Activated T-cell treated with anti-CD3 and anti-CD28 coated beads, Interleukin-2, amount 50 U/mL, for 24 hours (primary cell): ENCODE results near the gene KLF13.
A peak's percentile ranks its signal among the peaks of the same experiment; 100 is the strongest.

Experiments
- DNase-seq: peaks from one replicate; pipeline ENCODE4 v3.0.0-alpha.2; 2020
- H3K27ac Mint-ChIP-seq: 2 replicates; pipeline ENCODE4 v1.8.0; 2020; ENCODE audit warnings: mild to moderate bottlenecking, mixed read lengths
- H3K27me3 Mint-ChIP-seq: 2 replicates; pipeline ENCODE4 v1.8.0; 2020; ENCODE audit warnings: mixed read lengths
- H3K36me3 Mint-ChIP-seq: 2 replicates; pipeline ENCODE4 v1.8.0; 2020; ENCODE audit warnings: low read depth, mixed read lengths
- H3K4me1 Mint-ChIP-seq: 2 replicates; pipeline ENCODE4 v1.8.0; 2020; ENCODE audit warnings: low read depth, mixed read lengths
- H3K4me3 Mint-ChIP-seq: 2 replicates; pipeline ENCODE4 v1.8.0; 2020; ENCODE audit warnings: mild to moderate bottlenecking, moderate library complexity, mixed read lengths
- H3K9me3 Mint-ChIP-seq: 2 replicates; pipeline ENCODE4 v1.8.0; 2020; ENCODE audit warnings: mixed read lengths

The KLF13 gene

DNA sequence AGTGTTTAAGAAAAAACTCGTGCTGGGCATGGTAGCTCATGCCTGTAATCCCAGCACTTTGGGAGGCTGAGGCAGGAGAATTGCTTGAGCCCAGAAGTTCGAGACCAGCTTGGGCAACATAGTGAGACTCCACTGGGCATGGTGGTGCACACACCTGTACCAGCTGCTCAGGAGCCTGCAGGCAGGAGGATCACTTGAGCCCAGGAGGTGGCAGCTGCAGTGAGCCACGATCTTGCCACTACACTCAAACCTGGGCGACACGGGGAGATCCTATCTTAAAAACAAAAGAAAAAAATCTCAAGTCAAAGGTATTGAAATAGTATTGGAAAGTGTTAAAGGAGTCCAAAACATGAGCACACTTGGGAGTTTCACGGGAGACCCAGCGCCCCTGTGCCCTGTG is 14.0 kb downstream of the KLF13 start:
- peaks cover 97% of the 10 kb centered on the region for H3K4me1 Mint-ChIP-seq
- H3K27me3 Mint-ChIP-seq, result no peaks in the 10 kb centered on the region
- H3K9me3 Mint-ChIP-seq, result no peaks in the 10 kb centered on the region
- DNase-seq, result peak; percentile 32
- H3K4me3 Mint-ChIP-seq, result peak overlapping the region; percentile 4
- peaks cover 38% of the 10 kb centered on the region for H3K36me3 Mint-ChIP-seq
- H3K27ac Mint-ChIP-seq, result peak overlapping the region; percentile 98

DNA sequence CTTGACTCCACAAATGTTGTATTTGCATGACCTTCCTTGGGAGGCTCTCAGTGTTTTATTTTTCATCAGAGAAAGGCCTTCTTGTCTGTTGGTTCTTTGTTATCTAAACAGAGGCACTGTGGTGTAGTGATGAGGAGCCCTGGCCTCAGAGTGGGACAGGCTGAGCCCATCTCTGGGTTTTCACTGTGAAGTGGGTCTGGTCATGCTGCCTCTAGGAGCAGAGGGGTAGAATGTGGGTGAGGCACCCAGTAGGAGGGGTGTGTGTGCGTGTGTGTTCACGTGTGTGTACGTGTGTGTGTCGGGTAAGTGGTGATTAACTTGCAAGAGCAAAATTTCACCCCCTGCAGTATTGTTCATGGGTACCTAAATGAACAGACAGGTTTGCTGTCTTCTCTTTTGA is 14.4 kb downstream of the KLF13 start:
- no peaks in the 10 kb centered on the region for H3K9me3 Mint-ChIP-seq
- H3K27ac Mint-ChIP-seq, result peak overlapping the region; percentile 98
- H3K4me1 Mint-ChIP-seq, result peaks cover 97% of the 10 kb centered on the region
- H3K27me3 Mint-ChIP-seq, result no peaks in the 10 kb centered on the region
- H3K36me3 Mint-ChIP-seq, result peaks cover 43% of the 10 kb centered on the region
- peak overlapping the region; percentile 6 for H3K4me3 Mint-ChIP-seq
- DNase-seq, result peak; percentile 31

DNA sequence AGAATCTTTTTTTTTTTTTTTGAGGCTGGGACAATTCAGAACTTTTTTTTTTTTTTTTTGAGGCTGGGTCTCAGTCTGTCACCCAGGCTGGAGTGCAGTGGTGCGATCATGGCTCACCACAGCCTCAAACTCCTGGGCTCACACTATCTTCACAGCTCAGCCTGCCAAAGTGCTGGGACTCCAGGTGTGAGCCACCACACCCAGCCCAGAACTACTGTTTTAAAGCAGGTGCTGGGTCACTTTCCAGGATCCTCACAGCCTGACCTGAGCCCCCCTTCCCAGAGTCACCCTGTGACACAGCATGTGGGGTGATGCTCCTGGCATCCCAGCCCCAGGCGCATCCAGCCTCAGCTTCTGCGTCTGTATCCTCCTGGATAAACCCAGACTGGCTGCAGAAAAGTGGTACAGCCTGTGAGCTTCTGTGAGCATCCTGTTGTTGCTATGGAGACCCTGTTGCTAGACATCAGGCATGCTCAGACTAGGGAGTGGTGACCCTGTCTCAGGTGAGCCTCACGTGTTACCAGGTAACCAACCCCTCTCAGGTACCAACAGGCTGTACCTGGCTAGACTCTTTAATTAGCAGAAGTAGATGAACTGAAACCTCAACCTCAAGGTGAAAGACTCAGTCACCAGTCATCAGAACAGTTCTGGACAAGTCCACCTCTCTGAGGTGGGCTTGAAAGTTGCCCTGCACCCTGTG is 15.0 kb downstream of the KLF13 start:
- H3K27me3 Mint-ChIP-seq, result no peaks in the 10 kb centered on the region
- peak overlapping the region; percentile 98 for H3K27ac Mint-ChIP-seq
- peaks cover 97% of the 10 kb centered on the region for H3K4me1 Mint-ChIP-seq
- H3K9me3 Mint-ChIP-seq, result no peaks in the 10 kb centered on the region
- peaks cover 47% of the 10 kb centered on the region for H3K36me3 Mint-ChIP-seq
- peak; percentile 33 for DNase-seq
- H3K4me3 Mint-ChIP-seq, result peak overlapping the region; percentile 6

DNA sequence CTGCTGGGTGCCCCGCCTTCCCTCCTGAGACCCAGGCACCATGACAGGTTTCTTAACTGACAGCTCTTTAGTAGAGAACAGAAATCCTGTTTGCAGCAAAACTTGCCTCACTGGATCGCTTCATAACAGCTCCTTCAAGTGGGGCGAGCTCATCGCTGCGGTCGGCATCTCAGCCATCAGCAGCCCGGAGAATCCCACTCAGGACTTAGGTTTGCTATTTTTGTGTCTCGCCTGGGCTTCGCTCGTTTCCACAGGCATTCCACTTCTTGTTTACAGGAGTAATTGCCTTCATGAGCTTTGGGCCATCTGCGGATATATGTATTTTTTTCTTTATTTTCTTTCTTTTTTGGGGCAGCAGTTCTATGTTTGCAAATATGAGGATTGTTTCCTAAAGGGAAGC is 15.7 kb downstream of the KLF13 start:
- peak overlapping the region; percentile 72 for H3K4me3 Mint-ChIP-seq
- no peaks in the 10 kb centered on the region for H3K9me3 Mint-ChIP-seq
- peaks cover 54% of the 10 kb centered on the region for H3K36me3 Mint-ChIP-seq
- H3K27ac Mint-ChIP-seq, result peak overlapping the region; percentile 98
- no peaks in the 10 kb centered on the region for H3K27me3 Mint-ChIP-seq
- peak; percentile 34 for DNase-seq
- H3K4me1 Mint-ChIP-seq, result peaks cover 97% of the 10 kb centered on the region

DNA sequence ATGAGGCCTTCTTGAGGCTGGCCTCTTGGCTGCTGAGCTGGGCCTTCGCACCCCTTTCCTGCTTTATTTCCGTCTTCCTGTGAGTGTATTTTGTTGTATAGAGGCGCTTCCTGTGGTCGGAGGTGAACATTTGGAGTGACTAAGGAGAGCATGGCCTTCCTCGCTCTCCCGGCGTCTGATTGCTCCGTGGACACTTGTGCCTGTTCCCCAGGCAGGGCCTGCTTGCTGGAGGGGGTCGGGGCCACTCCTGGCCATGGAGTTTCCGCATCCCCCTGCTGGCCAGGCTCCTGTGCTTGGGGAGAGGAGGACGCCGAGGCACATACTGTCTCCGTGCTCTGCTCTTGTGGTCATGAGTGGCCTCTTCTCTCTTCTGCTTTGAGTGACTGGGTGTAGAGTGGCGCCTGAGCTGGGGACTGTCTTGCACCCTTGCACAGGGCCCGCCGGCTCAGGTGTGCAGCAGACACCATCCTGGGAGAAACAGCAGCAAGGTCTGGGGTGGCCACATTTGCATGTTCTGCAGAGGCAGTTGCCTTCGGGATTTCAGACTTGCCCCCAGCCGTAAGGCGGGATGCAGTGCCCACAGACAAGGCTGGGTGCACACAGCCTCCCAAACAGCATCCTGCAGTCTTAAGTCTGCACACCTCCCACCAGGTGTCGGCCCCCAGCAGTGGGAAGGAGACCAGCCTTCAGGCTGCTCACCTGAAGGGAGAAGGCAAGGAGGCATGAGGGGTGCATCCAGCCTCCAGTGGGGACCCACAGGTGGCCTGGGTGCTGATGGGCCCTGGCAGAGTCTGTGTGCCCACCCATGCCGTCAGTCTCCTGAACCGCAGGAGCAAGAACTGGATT is 16.4 kb downstream of the KLF13 start:
- Mint-ChIP-seq H3K4me3 (peak overlapping the region; percentile 72), H3K36me3 (peaks cover 60% of the 10 kb centered on the region), H3K4me1 (peaks cover 97% of the 10 kb centered on the region), H3K9me3 (no peaks in the 10 kb centered on the region), H3K27me3 (no peaks in the 10 kb centered on the region), H3K27ac (peak overlapping the region; percentile 98)
- peak; percentile 61 for DNase-seq

DNA sequence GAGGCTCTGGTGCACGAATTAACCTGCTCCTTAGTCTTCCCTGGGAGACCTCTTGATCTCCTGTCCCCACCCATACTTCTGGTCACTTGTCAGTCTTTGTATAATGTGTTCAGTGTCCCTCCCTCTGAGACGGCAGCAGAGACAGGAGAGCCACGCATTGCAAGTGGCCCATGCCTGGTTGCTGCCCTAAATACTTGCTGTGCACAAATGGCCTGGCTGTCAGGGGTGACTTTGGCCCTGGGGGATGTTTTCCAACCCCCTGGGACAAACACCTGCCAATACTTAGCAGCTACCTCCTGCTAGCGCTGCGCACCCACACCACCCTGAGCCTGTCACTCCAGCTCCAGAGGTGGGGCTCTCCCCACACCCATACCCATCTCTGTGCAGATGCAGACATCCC is 17.2 kb downstream of the KLF13 start:
- Mint-ChIP-seq H3K4me3 (peak overlapping the region; percentile 72), H3K36me3 (peaks cover 66% of the 10 kb centered on the region), H3K9me3 (no peaks in the 10 kb centered on the region), H3K27me3 (no peaks in the 10 kb centered on the region), H3K4me1 (peaks cover 97% of the 10 kb centered on the region), H3K27ac (peak overlapping the region; percentile 98)
- no peak for DNase-seq

DNA sequence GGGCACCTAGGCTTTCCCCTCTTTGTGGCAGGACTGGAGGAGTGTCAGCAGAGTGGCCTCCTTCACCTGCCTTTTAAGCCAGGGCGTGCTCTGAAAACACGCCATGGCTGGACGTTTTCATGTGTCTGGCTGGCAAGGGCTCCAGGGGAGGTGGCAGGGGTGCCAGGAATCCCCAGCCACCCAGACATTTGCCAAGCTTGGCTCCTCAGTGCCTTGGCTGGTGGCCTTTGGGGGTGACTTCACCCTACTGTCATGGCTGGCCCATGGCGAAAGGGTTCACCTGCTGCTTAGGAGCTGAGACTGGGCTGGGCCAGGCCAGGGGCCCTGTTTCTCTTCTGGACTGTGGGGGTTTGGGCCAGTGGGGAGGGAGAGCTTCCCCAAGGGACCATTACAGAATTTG is 17.6 kb downstream of the KLF13 start:
- Mint-ChIP-seq H3K36me3 (peaks cover 69% of the 10 kb centered on the region), H3K27me3 (no peaks in the 10 kb centered on the region), H3K27ac (peak overlapping the region; percentile 98), H3K4me1 (peaks cover 97% of the 10 kb centered on the region), H3K9me3 (no peaks in the 10 kb centered on the region), H3K4me3 (peak overlapping the region; percentile 91)
- no peak for DNase-seq

DNA sequence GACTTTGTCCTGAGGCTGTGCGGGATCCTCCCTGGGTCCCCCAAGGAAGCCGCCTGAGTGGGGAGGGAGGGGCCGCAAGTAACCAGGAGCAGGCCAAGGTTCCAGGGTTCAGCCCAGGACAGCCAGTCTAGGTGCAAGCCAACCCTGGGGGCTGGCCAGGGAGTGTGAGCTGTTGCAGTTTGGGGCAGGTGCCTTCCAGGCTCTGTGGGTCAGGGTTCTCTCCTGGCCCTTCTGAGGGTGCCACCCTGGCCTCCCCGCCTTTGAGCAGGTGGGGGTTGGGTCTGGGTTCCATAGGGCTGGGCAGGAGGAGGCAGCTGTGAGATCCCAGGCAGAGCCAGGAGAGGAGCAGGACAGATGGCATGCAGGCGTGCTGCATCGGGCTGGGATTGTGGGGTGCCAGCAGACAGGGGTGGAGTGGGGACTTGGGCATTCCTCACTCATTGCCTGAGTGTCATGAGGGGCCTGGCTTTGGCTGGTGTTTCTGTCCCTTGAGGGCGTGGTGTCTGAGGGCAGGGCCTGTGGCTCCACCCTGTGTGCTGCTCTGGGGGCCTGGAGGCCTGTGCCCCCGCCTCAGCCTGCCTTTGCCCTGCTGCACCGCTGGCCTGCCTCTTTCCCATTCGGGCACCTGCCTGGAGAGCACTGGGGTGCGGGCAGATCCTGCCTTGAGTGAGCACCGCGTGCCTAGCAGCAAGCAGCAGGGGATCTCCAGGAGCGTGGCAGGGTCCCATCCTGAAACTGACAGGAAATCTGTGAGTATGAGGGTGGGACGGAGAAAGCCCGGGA is 18.4 kb downstream of the KLF13 start:
- Mint-ChIP-seq H3K36me3 (peaks cover 73% of the 10 kb centered on the region), H3K9me3 (no peaks in the 10 kb centered on the region), H3K4me1 (peaks cover 97% of the 10 kb centered on the region), H3K27ac (peak overlapping the region; percentile 98), H3K27me3 (no peaks in the 10 kb centered on the region), H3K4me3 (peak overlapping the region; percentile 91)
- DNase-seq, result peak; percentile 73

DNA sequence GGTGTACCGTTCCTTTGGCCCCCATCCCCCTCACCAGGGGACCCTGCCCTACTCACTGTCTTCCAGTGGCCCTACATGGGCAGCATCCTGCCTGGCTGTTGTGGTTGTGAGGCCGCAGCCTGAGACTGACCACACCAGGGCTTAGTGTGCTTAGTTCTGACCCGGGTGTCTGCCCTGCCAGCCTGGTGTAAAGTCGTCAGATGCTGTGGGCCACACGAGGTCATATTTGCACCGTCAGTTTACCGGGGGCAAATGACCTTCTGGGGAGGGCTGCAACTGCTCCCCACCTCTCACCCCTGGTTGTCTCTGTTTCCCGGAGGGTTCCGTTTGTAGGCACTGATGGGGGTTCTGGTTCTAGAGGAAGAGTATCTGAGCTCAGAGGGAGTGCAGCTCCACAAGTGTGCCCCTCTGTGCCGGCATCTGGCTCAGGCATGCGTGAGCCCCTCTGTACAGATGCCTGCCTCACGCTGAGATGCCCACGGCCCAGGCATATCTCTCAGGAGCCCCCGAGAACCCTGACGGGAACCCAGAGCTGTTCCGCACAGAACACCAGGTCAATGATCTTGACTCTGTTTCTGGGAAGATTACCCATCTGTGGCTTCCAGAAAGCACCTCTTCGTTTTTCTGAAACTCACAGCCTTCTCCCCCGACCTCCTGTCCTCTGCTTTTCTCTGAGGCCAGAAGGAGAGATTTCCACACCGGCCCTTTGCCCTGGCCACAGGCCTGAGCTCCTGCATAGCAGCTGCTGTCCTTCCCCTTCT is 19.2 kb downstream of the KLF13 start:
- no peaks in the 10 kb centered on the region for H3K27me3 Mint-ChIP-seq
- DNase-seq, result peak; percentile 69
- H3K9me3 Mint-ChIP-seq, result no peaks in the 10 kb centered on the region
- H3K27ac Mint-ChIP-seq, result peak overlapping the region; percentile 98
- H3K4me3 Mint-ChIP-seq, result peak overlapping the region; percentile 91
- H3K36me3 Mint-ChIP-seq, result peaks cover 73% of the 10 kb centered on the region
- H3K4me1 Mint-ChIP-seq, result peaks cover 97% of the 10 kb centered on the region

DNA sequence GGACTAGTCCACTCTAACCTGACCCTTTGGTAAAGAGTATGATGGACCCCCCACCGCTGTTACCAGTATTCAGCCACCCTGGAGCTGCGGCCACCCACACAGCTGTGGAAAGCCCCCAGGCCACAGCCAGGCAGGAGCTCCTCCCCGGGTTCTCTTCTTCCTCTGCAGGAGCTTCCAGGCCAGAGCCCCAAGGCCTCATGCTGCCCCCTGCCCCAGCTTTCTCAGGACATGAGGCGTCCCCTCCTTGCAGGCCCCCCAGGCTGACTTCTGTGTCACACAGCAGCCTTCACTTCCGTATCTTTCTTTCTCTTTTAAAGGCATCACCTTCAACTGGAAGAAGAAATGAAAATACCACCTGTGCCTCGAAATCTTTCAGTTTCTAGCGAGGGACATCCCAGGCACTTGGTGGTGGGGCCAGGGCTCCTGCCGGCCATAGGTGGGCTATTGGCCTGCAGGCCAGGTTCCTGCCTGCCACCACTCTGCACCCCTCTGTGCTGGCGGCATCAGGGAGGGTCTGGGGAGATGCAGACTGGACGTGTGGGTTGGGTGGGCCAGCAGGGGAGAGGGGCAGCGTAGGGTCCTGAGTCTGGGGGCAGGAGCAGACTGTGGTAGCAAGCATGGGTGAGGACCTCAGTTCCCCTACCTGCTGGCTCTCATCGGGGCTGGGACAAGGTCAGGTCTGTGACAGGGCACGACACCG is 19.9 kb downstream of the KLF13 start:
- peak; percentile 76 for DNase-seq
- Mint-ChIP-seq H3K4me1 (peaks cover 97% of the 10 kb centered on the region), H3K9me3 (no peaks in the 10 kb centered on the region), H3K27me3 (no peaks in the 10 kb centered on the region), H3K4me3 (peak overlapping the region; percentile 91), H3K36me3 (peaks cover 76% of the 10 kb centered on the region), H3K27ac (peak overlapping the region; percentile 98)

DNA sequence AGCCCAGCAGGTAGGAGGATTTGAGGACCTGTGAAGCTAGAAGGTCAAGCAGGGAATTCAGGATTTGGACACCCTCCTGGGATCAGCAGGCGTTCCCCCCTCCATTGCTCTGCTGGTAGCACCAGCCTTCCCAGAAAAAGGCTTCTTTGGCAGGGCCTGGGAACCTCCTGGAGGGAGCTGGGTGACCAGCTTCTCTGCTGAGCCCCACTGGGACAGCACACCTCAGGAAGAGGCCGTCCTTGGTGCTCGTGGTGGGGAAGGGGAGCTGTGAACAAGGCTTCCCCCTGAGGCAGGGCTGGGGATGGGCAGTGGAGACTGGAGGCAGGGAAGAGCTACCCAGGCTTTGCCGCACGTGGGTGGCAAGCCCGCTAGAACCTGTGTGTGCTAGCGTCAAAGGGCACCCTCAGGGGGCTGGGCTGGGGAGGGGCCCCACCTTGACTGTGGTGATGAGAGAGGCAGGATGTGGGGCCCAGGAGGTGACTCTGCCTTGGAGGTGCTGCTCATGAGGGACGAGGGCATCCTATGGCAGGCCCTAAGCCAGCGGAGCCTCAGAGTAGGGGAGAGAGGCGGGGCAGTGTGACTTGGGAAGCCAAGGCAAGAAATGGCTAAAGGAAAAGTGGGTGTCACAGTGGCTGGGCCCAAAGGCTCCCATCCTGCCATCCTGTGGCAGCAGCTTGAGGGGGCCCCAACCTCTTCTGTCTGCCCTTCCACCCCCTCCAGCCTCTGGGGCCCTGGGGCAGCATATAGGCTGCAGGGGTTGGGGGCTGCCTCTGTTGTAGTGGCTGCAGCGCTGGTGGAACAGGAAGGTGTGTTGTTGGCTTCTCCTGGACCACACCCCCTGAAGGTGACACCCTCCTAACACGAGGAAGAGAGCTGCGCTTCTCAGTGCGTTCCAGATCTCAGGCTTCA is 20.7 kb downstream of the KLF13 start:
- peak overlapping the region; percentile 98 for H3K27ac Mint-ChIP-seq
- DNase-seq, result peak; percentile 85
- peaks cover 77% of the 10 kb centered on the region for H3K36me3 Mint-ChIP-seq
- peaks cover 97% of the 10 kb centered on the region for H3K4me1 Mint-ChIP-seq
- H3K4me3 Mint-ChIP-seq, result peak overlapping the region; percentile 91
- no peaks in the 10 kb centered on the region for H3K27me3 Mint-ChIP-seq
- no peaks in the 10 kb centered on the region for H3K9me3 Mint-ChIP-seq

DNA sequence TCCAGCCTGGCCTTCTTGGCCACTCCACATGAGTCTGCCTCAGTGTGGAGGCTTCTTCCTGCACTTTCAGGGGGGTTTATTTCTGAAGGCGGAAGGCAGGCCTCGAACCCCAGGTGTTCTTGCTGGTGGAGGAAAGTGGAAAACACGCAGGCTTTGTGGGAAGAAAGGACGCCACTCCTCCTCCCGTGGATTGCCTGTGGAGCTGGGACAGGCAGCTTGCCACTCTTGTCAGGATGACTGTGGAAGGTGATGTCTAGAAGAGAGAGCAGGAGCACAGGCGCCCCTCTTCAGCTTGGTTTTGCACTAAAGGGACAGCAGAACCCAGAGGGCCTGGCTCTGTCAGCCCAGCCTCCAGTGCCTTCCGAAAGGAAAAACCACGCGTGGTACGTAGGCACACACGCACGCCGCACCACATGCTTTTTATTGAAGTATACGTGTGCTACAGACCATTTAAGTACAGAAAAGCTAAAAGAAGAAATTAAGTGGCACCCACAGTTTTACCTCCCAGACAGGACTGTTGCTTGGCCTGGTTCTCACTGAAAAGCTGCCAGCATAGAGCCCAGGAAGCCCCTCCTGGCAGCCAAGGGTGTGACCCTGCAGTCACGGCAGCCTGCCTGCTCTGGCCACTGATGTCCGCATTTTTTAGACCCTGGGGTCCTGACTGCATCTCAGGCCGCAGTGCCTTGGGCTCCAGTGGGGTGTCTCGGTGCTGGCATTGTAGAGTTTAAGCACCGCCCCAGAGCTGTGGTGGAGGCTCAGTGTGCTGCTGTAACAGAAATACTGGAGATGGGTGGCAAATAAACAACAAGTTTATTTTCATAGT is 21.6 kb downstream of the KLF13 start:
- H3K27me3 Mint-ChIP-seq, result no peaks in the 10 kb centered on the region
- no peak for DNase-seq
- peaks cover 71% of the 10 kb centered on the region for H3K36me3 Mint-ChIP-seq
- H3K4me1 Mint-ChIP-seq, result peaks cover 97% of the 10 kb centered on the region
- H3K4me3 Mint-ChIP-seq, result peak overlapping the region; percentile 91
- H3K27ac Mint-ChIP-seq, result peak overlapping the region; percentile 98
- H3K9me3 Mint-ChIP-seq, result no peaks in the 10 kb centered on the region
